Measurements from ENCODE around the gene LRP3. TPM values are rescaled to one million over a fixed set of nuclear protein-coding genes. Genes with fewer than 3 reads are reported as not detected.

Gene LRP3
- total and polyA plus RNA-seq, 4 experiments from 2014 or later = 0.32 TPM; not detected in 3

- no peak overlapping the region for H3K4me3 Mint-ChIP-seq
- no peak overlapping the region for H3K27ac ChIP-seq (ENCODE audit: low read depth, low read length)
- peaks cover 9% of the 10 kb centered on the region for H3K4me1 ChIP-seq (ENCODE audit: insufficient read depth, low read length)
- H3K9me3 Mint-ChIP-seq = peaks cover 0 to 10% (median 4%) of the 10 kb centered on the region in 8 donors
- ChIA-PET POLR2A (ENCODE audit: partially characterized antibody) (no interaction called here), CTCF (ENCODE audit: partially characterized antibody) (interaction anchor here (1.0 to 1.6 kb wide), 2 partner anchors 146 to 173 kb away, joined by 3 read pairs; no protein-coding TSS in a partner anchor)
- peaks cover 0 to 4% of the 10 kb centered on the region in 2 donors for H3K36me3 Mint-ChIP-seq
- H3K27me3 Mint-ChIP-seq = peaks cover 4 to 8% of the 10 kb centered on the region in 2 donors
- H3K4me1 Mint-ChIP-seq = peaks cover 4 to 15% (median 7%) of the 10 kb centered on the region in 4 donors
- H3K4me3 ChIP-seq (ENCODE audit: low read length in 2 of 2) = no peak overlapping the region
- intact Hi-C loops (cut with micrococcal nuclease) = no loop called here
- DNase-seq = no peak
- no peaks in the 10 kb centered on the region for H3K36me3 ChIP-seq (ENCODE audit: insufficient read depth, low read length)
- no peaks in the 10 kb centered on the region for H3K9me3 ChIP-seq (ENCODE audit: control insufficient read depth in 1 of 2, low read length in 2 of 2)
- H3K27me3 ChIP-seq (ENCODE audit: insufficient read depth, low read length) = no peaks in the 10 kb centered on the region
- H3K27ac Mint-ChIP-seq = no peak overlapping the region
These were observed 63.7 kb downstream of the LRP3 start for GRCh38 chr19:33257828-33258227.

Other genes with a start within 250 kb of the LRP3 start
- gene CEP89, start 222.4 kb upstream of the LRP3 start, total RNA-seq = 10 to 100 TPM; 20.2 to 20.6 TPM
- 10 to 100 TPM in 1 of 2 donors, 1 to 10 TPM in 1; 4.9 to 15.5 TPM for gene CEP89, start 222.4 kb upstream of the LRP3 start, polyA plus RNA-seq
- gene FAAP24, start 222.1 kb upstream of the LRP3 start, total RNA-seq = 1 to 10 TPM; 1.3 to 1.8 TPM
- gene FAAP24, start 222.1 kb upstream of the LRP3 start, polyA plus RNA-seq = 1 to 10 TPM in 1 of 2 donors, under 1 TPM in 1; 0.78 to 2.3 TPM
- gene RHPN2, start 129.4 kb upstream of the LRP3 start, total RNA-seq = under 1 TPM; 0.14 to 0.20 TPM
- gene RHPN2, start 129.4 kb upstream of the LRP3 start, polyA plus RNA-seq = under 1 TPM in 1 of 2 donors, not detected in 1; 0.22 TPM
- 10 to 100 TPM; 15.5 to 16.7 TPM for gene GPATCH1, start 113.1 kb upstream of the LRP3 start, total RNA-seq
- gene GPATCH1, start 113.1 kb upstream of the LRP3 start, polyA plus RNA-seq = 1 to 10 TPM; 3.3 to 6.0 TPM
- gene WDR88, start 62.2 kb upstream of the LRP3 start, total RNA-seq = under 1 TPM; 0.58 TPM
- gene WDR88, start 62.2 kb upstream of the LRP3 start, polyA plus RNA-seq = under 1 TPM; 0.11 to 0.28 TPM
- gene SLC7A10, start 31.5 kb downstream of the LRP3 start, total RNA-seq = not detected
- gene SLC7A10, start 31.5 kb downstream of the LRP3 start, polyA plus RNA-seq = not detected
- gene CEBPA, start 108.2 kb downstream of the LRP3 start, total RNA-seq = 1 to 10 TPM; 2.3 to 2.4 TPM
- under 1 TPM; 0.20 to 0.94 TPM for gene CEBPA, start 108.2 kb downstream of the LRP3 start, polyA plus RNA-seq
- gene CEBPG, start 179.4 kb downstream of the LRP3 start, total RNA-seq = 10 to 100 TPM; 26.9 to 27.2 TPM
- 10 to 100 TPM in 1 of 2 donors, 1 to 10 TPM in 1; 8.9 to 13.3 TPM for gene CEBPG, start 179.4 kb downstream of the LRP3 start, polyA plus RNA-seq

All from CD4-positive, alpha-beta memory T cell (primary cell).